ENCODE measurements around the gene SMOC1.
A peak's percentile ranks its signal among the peaks of the same experiment; 100 is the strongest.

The SMOC1 gene

DNA sequence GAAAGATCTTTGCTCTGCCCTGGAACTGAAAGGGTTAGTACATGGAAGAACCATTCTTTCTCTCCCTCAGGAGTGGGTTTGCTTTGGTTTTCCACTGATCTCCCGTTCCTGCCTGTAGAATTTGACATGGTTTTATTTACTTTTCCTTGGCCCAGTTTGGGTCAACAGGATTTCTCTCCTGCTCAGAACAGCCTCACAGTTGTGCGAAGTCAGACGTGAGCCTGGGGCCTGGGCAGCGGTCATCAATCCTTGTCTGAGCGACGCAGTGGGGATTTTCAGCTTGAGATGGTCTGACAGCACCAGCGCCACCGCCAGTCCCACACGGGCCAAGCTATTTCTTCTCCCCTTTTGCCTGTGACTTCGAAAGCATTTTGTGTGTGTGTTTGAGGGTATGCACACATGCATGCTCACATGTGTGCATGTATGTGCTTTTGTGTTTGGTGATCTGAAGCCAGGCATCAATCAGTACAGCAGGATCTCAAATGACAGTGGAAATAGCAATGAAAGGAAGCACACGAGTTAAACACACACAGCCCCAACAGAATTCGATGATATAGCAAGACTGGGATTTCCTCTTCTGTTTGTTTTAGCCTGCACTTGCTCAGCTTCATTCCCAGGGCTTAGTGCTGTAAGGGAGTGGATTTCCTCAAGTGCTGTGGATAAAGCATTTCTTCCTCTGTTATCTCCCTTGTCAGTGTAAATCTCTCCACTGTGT, 58.3 kb downstream of the SMOC1 start:
- no CpG with 5 or more reads among the region's 12 CpGs for WGBS, 2 donors (ENCODE audit: extremely low coverage in 2 of 2, insufficient read length in 2 of 2, insufficient replicate concordance in 1 of 2)
- peak overlapping the region; percentile 73 for H3K18ac ChIP-seq (ENCODE audit: low read length)

DNA sequence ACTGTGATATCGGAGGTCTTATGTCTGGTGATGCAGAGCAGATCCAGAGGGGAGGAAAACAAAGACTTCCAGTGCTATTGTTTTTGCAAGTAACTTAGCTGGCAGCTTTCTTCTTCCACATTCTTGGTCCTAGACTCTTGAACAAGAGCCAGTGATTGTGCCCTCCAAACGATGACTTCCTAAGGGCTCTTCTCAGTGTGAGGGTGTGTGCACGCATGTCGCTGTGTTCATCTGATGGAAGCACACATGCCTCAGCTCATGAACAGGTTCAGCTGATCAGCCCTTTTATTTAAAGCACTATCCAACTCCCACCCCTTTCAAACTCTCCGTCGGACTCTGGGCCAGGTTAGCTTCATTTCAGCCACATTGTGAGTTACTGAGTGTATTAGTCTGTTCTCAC, 59.5 kb downstream of the SMOC1 start:
- no peak overlapping the region for H3K4ac ChIP-seq (ENCODE audit: low read length)
- no peak overlapping the region for H2BK5ac ChIP-seq (ENCODE audit: low read length)
- H2BK12ac ChIP-seq (ENCODE audit: low read length), result peak overlapping the region; percentile 4
- peaks cover 15 to 45% of the 10 kb centered on the region in 2 donors for H3K36me3 ChIP-seq (replicated peaks in 1 of 2; ENCODE audit: control insufficient read depth in 2 of 2, insufficient read depth in 2 of 2, low read length in 2 of 2)
- no peak overlapping the region for H4K8ac ChIP-seq (ENCODE audit: low read depth, low read length)
- H3K14ac ChIP-seq (ENCODE audit: low read length), result no peak overlapping the region
- H3K27ac ChIP-seq (replicated peaks; ENCODE audit: low read length), result no peak overlapping the region
- no peak overlapping the region for H3K4me2 ChIP-seq (ENCODE audit: insufficient read depth, low read length, poor library complexity, severe bottlenecking)
- peaks cover 1 to 2% of the 10 kb centered on the region in 2 donors for H3K9me3 ChIP-seq (replicated peaks in 1 of 2; ENCODE audit: control insufficient read depth in 2 of 2, insufficient read depth in 1 of 2, low read depth in 1 of 2, low read length in 2 of 2)
- no peak overlapping the region for H4K91ac ChIP-seq (ENCODE audit: low read depth, low read length, poor library complexity)
- no peaks in the 10 kb centered on the region for H3K27me3 ChIP-seq (ENCODE audit: control insufficient read depth in 3 of 3, insufficient read depth in 3 of 3, low read depth in 1 of 3, low read length in 3 of 3)
- no peak overlapping the region for H2BK120ac ChIP-seq (ENCODE audit: low read depth, low read length)
- H3K9ac ChIP-seq (ENCODE audit: low read depth, low read length, poor library complexity), result no peak overlapping the region
- H2BK15ac ChIP-seq (ENCODE audit: low read length), result no peak overlapping the region
- no peak overlapping the region for H3K23ac ChIP-seq (ENCODE audit: low read depth, low read length, poor library complexity)
- no peak overlapping the region for H3K4me3 ChIP-seq (ENCODE audit: low read length in 2 of 2)
- no peak overlapping the region for H2AFZ ChIP-seq (ENCODE audit: low read length)
- DNase-seq (ENCODE audit: low spot score), result no peak
- peaks cover 9% of the 10 kb centered on the region for H3K79me1 ChIP-seq (ENCODE audit: low read depth, low read length)
- no peak overlapping the region for H2AK5ac ChIP-seq (ENCODE audit: low read depth, low read length)
- WGBS, 2 donors (ENCODE audit: extremely low coverage in 2 of 2, insufficient read length in 2 of 2, insufficient replicate concordance in 1 of 2), result no CpG with 5 or more reads among the region's 6 CpGs
- peaks cover 5 to 38% of the 10 kb centered on the region in 2 donors for H3K4me1 ChIP-seq (ENCODE audit: control insufficient read depth in 2 of 2, insufficient read depth in 1 of 2, low read depth in 1 of 2, low read length in 2 of 2)
- no peak overlapping the region for H3K18ac ChIP-seq (ENCODE audit: low read length)

More for the DNA sequence above, 58.3 kb downstream of the SMOC1 start:
- Histone ChIP-seq H3K79me1 (ENCODE audit: low read depth, low read length) (peaks cover 7% of the 10 kb centered on the region), H3K4me2 (ENCODE audit: insufficient read depth, low read length, poor library complexity, severe bottlenecking) (no peak overlapping the region), H3K9me3 (replicated peaks in 1 of 2; ENCODE audit: control insufficient read depth in 2 of 2, insufficient read depth in 1 of 2, low read depth in 1 of 2, low read length in 2 of 2) (no peaks in the 10 kb centered on the region), H3K4ac (ENCODE audit: low read length) (no peak overlapping the region), H3K4me1 (ENCODE audit: control insufficient read depth in 2 of 2, insufficient read depth in 1 of 2, low read depth in 1 of 2, low read length in 2 of 2) (peaks cover 3 to 37% of the 10 kb centered on the region in 2 donors), H4K91ac (ENCODE audit: low read depth, low read length, poor library complexity) (no peak overlapping the region), H2AK5ac (ENCODE audit: low read depth, low read length) (no peak overlapping the region), H2BK5ac (ENCODE audit: low read length) (no peak overlapping the region), H4K8ac (ENCODE audit: low read depth, low read length) (peak overlapping the region; percentile 24), H2AFZ (ENCODE audit: low read length) (no peak overlapping the region), H2BK12ac (ENCODE audit: low read length) (no peak overlapping the region), H2BK120ac (ENCODE audit: low read depth, low read length) (no peak overlapping the region), H3K14ac (ENCODE audit: low read length) (no peak overlapping the region), H3K9ac (ENCODE audit: low read depth, low read length, poor library complexity) (no peak overlapping the region), H3K27ac (replicated peaks; ENCODE audit: low read length) (peak overlapping the region; percentile 3), H3K4me3 (ENCODE audit: low read length in 2 of 2) (no peak overlapping the region), H3K23ac (ENCODE audit: low read depth, low read length, poor library complexity) (no peak overlapping the region), H3K27me3 (ENCODE audit: control insufficient read depth in 3 of 3, insufficient read depth in 3 of 3, low read depth in 1 of 3, low read length in 3 of 3) (no peaks in the 10 kb centered on the region), H2BK15ac (ENCODE audit: low read length) (no peak overlapping the region), H3K36me3 (replicated peaks in 1 of 2; ENCODE audit: control insufficient read depth in 2 of 2, insufficient read depth in 2 of 2, low read length in 2 of 2) (peaks cover 14 to 47% of the 10 kb centered on the region in 2 donors)
- DNase-seq (ENCODE audit: low spot score), result no peak

DNA sequence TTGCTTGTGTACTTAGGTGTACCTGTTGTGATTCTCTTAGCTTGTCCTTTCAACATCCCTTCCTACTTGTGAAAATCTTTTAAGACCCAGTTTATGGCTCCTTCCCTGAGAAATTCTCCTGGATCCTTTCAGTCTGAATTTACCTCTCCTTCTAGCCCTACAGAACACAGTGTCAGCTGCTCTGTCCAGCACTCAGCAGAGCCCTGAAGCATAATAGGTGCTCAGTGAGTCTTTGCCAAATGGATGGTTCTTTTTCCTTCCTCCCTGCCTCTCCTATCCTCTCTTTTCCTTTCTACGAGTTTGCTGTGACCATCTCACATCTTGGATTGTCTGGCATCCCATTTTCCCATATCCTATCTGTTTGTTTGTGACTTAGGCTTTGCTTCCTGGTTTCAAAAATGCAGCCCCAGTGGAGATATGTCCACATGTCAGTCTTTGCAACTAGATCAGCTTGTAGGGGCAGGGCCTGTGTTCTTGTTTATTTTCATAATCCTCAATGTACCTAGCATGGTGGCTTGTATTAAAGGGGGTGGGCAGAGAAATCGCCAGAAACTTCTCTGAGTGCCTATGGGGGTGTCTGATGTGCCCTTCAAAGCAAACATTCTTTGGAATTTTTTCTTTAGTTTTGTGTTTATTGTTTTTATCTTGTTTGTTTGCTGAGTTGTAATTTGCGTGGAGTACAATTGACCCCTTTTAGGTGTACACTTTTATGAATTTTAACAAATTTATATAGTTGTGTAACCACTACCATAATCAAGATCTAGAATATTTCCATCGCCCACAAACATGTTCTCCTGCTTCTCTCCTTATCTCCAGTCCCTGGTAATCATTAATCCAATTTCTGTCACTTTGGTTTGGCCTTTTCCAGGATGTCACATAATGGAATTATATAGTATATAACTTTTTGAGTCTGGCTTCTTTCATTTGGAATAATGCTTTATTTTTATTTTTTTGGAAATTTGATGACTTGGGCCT, 62.8 kb downstream of the SMOC1 start:
- Histone ChIP-seq H2AK5ac (ENCODE audit: low read depth, low read length) (no peak overlapping the region), H3K4me2 (ENCODE audit: insufficient read depth, low read length, poor library complexity, severe bottlenecking) (no peak overlapping the region), H2BK15ac (ENCODE audit: low read length) (no peak overlapping the region), H3K27ac (replicated peaks; ENCODE audit: low read length) (no peak overlapping the region), H3K4me1 (ENCODE audit: control insufficient read depth in 2 of 2, insufficient read depth in 1 of 2, low read depth in 1 of 2, low read length in 2 of 2) (peaks cover 5 to 26% of the 10 kb centered on the region in 2 donors), H2BK12ac (ENCODE audit: low read length) (no peak overlapping the region), H2AFZ (ENCODE audit: low read length) (no peak overlapping the region), H3K4me3 (ENCODE audit: low read length in 2 of 2) (no peak overlapping the region), H3K14ac (ENCODE audit: low read length) (no peak overlapping the region), H4K91ac (ENCODE audit: low read depth, low read length, poor library complexity) (no peak overlapping the region), H3K79me1 (ENCODE audit: low read depth, low read length) (peaks cover 10% of the 10 kb centered on the region), H4K8ac (ENCODE audit: low read depth, low read length) (no peak overlapping the region), H3K18ac (ENCODE audit: low read length) (no peak overlapping the region), H3K4ac (ENCODE audit: low read length) (no peak overlapping the region), H3K9ac (ENCODE audit: low read depth, low read length, poor library complexity) (no peak overlapping the region), H3K23ac (ENCODE audit: low read depth, low read length, poor library complexity) (no peak overlapping the region), H3K9me3 (replicated peaks in 1 of 2; ENCODE audit: control insufficient read depth in 2 of 2, insufficient read depth in 1 of 2, low read depth in 1 of 2, low read length in 2 of 2) (peaks cover 15 to 33% of the 10 kb centered on the region in 2 donors), H3K36me3 (replicated peaks in 1 of 2; ENCODE audit: control insufficient read depth in 2 of 2, insufficient read depth in 2 of 2, low read length in 2 of 2) (peaks cover 14 to 35% of the 10 kb centered on the region in 2 donors), H3K27me3 (ENCODE audit: control insufficient read depth in 3 of 3, insufficient read depth in 3 of 3, low read depth in 1 of 3, low read length in 3 of 3) (no peaks in the 10 kb centered on the region), H2BK120ac (ENCODE audit: low read depth, low read length) (no peak overlapping the region), H2BK5ac (ENCODE audit: low read length) (no peak overlapping the region)
- no CpG with 5 or more reads among the region's 4 CpGs for WGBS, 2 donors (ENCODE audit: extremely low coverage in 2 of 2, insufficient read length in 2 of 2, insufficient replicate concordance in 1 of 2)
- no peak for DNase-seq (ENCODE audit: low spot score)

All from neuronal stem cell (in vitro differentiated cells).